K562 treated with DMSO at 1 percent for 24 hours (cell line): ENCODE data around the gene CFDP1. TPM values are rescaled to one million over a fixed set of nuclear protein-coding genes. Genes with fewer than 3 reads are reported as not detected.

ENCODE experiments used
- total RNA-seq: library from RNA; unstranded; fragments of 300-600 nt; gene quantifications from 2 replicates; pipeline ENCODE4 v1.2.3, GENCODE V29; 2022; ENCODE audit warnings: low read depth; ENCODE audit not compliant: insufficient read depth

Gene CFDP1
- 16.5 and 21.6 TPM in 2 replicates for total RNA-seq

GRCh38 chr16:75432828-75433731 lies at the start of gene CFDP1:
TSS of gene CFDP1 (minus strand) at chr16:75433503. CDS start at chr16:75433352, 151 bp downstream.

GRCh38 chr16:75464122-75464918 lies 31.0 kb upstream of the CFDP1 start, which contains the start of gene TMEM170A:
TSS of gene TMEM170A (minus strand) at chr16:75464689. CDS start at chr16:75464600, 89 bp downstream.

GRCh38 chr16:75251280-75252048 lies 181.8 kb downstream of the CFDP1 start, which contains the start of gene BCAR1:
TSS of gene BCAR1 (minus strand) at chr16:75251624. CDS start at chr16:75251482, 142 bp downstream.

Other genes with a start within 250 kb of the CFDP1 start
- gene CTRB2, start 226.3 kb downstream of the CFDP1 start, total RNA-seq = not detected in 2 replicates
- not detected in 2 replicates for gene CTRB1, start 214.5 kb downstream of the CFDP1 start, total RNA-seq
- gene BCAR1, start 181.9 kb downstream of the CFDP1 start, total RNA-seq = 36.5 and 37.7 TPM in 2 replicates
- gene TMEM170A, start 31.2 kb upstream of the CFDP1 start, total RNA-seq = 19.0 and 21.7 TPM in 2 replicates
- not detected in 2 replicates for gene CHST6, start 61.9 kb upstream of the CFDP1 start, total RNA-seq
- gene CHST5, start 102.6 kb upstream of the CFDP1 start, total RNA-seq = not detected in 2 replicates
- 9.0 and 10.7 TPM in 2 replicates for gene TMEM231, start 122.7 kb upstream of the CFDP1 start, total RNA-seq
- gene GABARAPL2, start 132.9 kb upstream of the CFDP1 start, total RNA-seq = 165 and 183 TPM in 2 replicates
- 31.7 and 35.8 TPM in 2 replicates for gene ADAT1, start 189.8 kb upstream of the CFDP1 start, total RNA-seq
- 112 and 125 TPM in 2 replicates for gene KARS1, start 214.2 kb upstream of the CFDP1 start, total RNA-seq
- gene TERF2IP, start 214.3 kb upstream of the CFDP1 start, total RNA-seq = 105 and 107 TPM in 2 replicates
- gene CPHXL2, start 243.5 kb upstream of the CFDP1 start, total RNA-seq = not detected in 2 replicates